Effector CD4-positive, alpha-beta T cell (primary cell): ENCODE data around the gene SAA1.

Experiments used
- DNase-seq: peaks from one replicate; pipeline ENCODE4 v3.0.0-alpha.2; 2020

Gene SAA1

DNA sequence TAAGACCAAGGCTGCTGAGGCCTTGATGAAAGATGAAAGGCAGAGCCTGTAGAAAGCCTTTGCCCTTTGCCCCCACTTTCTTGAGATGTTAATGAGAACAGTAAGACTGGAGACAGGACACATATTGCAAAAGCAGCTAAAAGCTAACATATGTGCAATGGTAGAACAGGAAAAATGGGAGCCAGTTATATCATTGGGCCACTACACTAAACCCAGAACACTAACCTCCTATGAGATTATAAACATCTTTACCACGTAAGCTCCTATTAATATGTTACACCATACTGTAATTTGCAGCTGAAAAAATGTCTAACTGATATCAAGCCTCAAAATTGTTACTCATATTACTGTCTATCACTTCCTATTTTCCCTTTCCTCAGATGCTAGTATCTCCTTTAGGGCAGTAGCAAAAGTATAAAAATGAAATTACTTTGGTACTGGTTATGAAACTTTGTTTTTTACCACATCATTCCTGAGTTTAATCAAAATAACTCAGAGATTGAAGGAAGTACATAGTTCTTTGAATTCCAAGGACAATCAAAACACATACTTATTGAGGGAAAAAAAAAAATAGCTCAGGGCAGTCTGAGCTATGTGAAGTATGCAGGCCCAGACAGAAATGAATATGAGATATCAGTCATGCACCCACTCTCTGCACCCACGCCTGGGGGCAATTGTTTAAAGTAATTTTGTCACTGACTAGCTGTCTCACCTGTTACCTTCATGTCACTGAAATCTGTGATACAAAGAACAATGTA, 46.8 kb downstream of the SAA1 start:
- DNase-seq: no peak

DNA sequence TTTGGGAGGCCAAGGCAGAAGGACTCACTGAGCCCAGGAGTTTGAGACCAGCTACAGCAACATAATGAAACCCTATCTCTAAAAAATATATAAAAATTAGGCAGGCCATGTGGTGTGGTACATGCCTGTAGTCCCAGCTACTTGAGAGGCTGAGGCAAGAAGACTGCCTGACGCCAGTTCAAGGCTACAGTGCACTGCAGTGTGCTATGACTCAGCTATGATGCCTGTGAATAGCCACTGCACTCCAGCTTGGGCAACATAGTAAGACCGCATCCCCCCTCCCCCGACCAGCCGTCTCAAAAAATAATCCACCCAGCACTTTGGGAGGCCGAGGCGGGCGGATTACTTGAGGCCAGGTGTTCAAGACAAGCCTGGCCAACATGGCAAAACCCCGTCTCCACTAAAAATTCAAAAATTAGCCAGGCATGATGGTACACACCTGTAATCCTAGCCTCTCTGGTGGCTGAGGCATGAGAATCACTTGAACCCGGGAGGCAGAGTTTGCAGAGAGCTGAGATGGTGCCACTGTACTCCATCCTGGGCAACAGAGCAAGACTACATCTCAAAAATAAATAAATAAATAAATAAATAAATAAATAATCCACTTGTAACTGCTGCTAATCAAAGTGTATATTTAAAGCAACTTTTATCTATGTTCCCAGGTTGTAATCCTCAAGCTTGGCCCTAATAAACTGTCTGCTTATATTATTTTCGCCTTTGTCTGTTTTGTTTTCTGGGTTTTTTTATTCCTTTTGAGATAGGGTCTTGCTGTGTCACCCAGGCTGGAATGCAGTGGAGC, 48.1 kb downstream of the SAA1 start:
- no peak for DNase-seq

DNA sequence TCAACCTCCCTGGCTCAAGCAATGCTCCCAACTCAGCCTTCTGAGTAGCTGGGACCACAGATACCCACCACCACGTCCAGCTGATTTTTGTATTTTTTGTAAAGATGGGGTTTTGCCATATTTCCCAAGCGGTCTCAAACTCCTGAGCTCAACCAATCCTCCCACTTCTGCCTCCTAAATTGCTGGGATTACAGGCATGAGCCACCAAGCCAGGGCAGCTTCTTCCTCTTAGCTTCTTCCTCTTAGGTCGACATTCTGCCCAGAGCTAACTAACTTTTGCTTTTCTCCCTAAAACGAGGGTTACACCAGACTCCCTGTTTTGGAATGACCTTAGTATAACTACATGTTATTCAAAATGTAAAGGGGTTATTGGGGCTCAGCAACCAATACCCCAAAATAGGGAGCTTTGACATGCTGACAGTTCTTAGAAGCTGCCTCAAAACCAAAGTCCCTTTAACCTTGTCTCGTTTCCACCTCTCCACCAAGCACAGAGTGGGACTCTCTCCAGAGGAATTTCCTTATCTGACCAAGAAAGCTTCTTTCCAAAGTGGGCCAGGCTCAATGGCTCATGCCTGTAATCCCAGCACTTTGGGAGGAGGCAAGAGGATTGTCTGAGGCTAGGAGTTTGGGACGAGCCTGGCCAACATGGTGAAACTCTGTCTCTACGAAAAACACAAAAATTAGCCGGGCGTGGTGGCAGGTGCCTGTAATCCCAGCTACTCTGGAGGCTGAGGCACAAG, 48.9 kb downstream of the SAA1 start:
- no peak for DNase-seq

DNA sequence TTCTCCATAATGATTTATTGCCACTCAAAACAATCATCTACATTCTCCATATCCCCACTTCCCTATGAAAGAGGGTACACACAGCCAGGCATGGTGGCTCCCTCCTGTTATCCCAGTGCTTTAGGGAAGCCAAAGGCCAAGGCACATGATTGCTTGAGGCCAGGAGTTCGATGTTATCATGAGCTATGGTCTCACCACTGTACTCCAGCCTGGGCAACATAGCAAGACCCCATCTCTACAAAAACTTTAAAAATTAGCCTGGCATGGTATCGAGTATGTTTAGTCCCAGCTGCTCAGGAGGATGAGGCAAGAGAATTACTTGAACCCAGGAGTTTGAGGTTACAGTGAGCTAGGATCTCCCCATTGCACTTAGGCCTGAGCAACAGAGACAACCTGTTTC, 49.8 kb downstream of the SAA1 start:
- DNase-seq: no peak

DNA sequence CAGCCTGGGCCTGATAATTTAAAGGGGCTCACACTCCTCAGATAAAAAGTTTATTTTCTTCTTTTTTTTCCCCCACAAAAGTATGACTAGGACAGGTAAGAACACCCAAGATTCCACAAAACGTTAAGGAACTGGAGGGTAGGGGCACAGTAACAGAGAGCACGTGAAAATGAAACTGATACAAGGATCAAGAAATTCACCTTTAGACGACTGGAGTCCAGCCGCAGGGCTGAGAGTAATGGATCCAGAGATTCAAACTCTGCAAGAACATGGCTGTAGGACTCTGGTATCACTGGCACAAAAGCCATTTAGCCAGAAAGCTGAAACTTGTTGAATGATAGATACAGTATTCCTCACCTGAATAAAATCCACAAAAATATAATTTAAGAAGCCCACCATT, 51.5 kb downstream of the SAA1 start:
- no peak for DNase-seq
